K562 (cell line): ENCODE results near the gene SLC6A1. TPM values are rescaled to one million over a fixed set of nuclear protein-coding genes. Genes with fewer than 3 reads are reported as not detected.

Source experiments
- ATAC-seq: fragments of 200-7000 bp; cut with Tn5 transposase; 3 replicates; pipeline ENCODE4 v1.9.1; 2020; ENCODE audit warnings: moderate library complexity
- BruUV-seq: library from RNA; stranded (reverse); fragments of 400-500 nt; replicated peaks from 2 replicates; lab custom pipeline; 2021; lab: Mats Ljungman, UMichigan
- CTCF ChIA-PET: fragments of 300-600 bp; formaldehyde crosslinking; extraction: SDS; loops from one replicate; lab custom pipeline; 2021; ENCODE audit warnings: low intra/inter-chr PET ratio; lab: Yijun Ruan, JAX
- POLR2A ChIA-PET: fragments of 300-600, 350-650 bp; sonication (Branson Sonifier 250); formaldehyde crosslinking; extraction: SDS; loops from one replicate; lab custom pipeline; 2021; ENCODE audit warnings: antibody characterized with exemption, inconsistent platforms; lab: Yijun Ruan, JAX
- DNase-seq, 4 experiments: peaks; one replicate each; pipeline versions ENCODE4 v3.0.0 to v3.0.0-alpha.2; 2011 to 2018; ENCODE audit warnings: low spot score in 3 of 4, mixed read lengths in 3 of 4; ENCODE audit errors: extremely low read depth in 1 of 4
- FAIRE-seq: peaks from 2 replicates; lab custom pipeline; 2011; peaks lifted over from hg19 to GRCh38; lab: Jason Lieb, UNC
- H2AFZ ChIP-seq: 2 replicates; pipeline ENCODE4 v1.6.0; 2011; ENCODE audit warnings: low read depth, low read length, control low read depth, inconsistent platforms
- H3K27ac ChIP-seq: fragments of 200-600 bp; 3 replicates; pipeline ENCODE4 v1.8.0; 2011; ENCODE audit warnings: low read depth, mild to moderate bottlenecking, control low read depth, inconsistent platforms, low read length, moderate library complexity, mixed read lengths; ENCODE audit errors: extremely low read depth
- H3K27me3 ChIP-seq, 2 experiments: fragments of 300-600 bp in 1 of 2; 2 replicates in 1 of 2; 3 replicates in 1 of 2; pipeline versions ENCODE4 v1.6.0 to v1.8.0; 2011; ENCODE audit warnings: inconsistent platforms in 2 of 2, low read length in 2 of 2, mild to moderate bottlenecking in 1 of 2, mixed read lengths in 1 of 2, moderate library complexity in 1 of 2; ENCODE audit not compliant: control insufficient read depth in 2 of 2, insufficient read depth in 2 of 2
- H3K36me3 ChIP-seq: fragments of 300-600 bp; 3 replicates; pipeline ENCODE4 v1.8.0; 2011; ENCODE audit warnings: mild to moderate bottlenecking, low read length, inconsistent platforms; ENCODE audit not compliant: control insufficient read depth, insufficient read depth
- H3K4me1 ChIP-seq, 2 experiments: fragments of 200-600 bp in 1 of 2; replicated peaks in 1 of 2; 2 replicates in 1 of 2; 3 replicates in 1 of 2; pipeline versions ENCODE4 v1.5.1 to v1.8.0; 2011; ENCODE audit warnings: inconsistent platforms in 2 of 2, low read length in 2 of 2, mild to moderate bottlenecking in 1 of 2, mixed read lengths in 1 of 2, moderate library complexity in 1 of 2; ENCODE audit not compliant: control insufficient read depth in 2 of 2, insufficient read depth in 2 of 2
- H3K4me2 ChIP-seq: 2 replicates; pipeline ENCODE4 v1.6.1; 2011; ENCODE audit warnings: low read length, control low read depth, inconsistent platforms, mixed read lengths; ENCODE audit not compliant: insufficient read depth
- H3K4me3 ChIP-seq: fragments of 200-600 bp; sonication (generic), shearing (Covaris generic); 2 replicates; pipeline ENCODE4 v1.5.1; 2016; ENCODE audit warnings: control low read depth, inconsistent platforms
- H3K79me2 ChIP-seq: fragments of 200-600 bp; 3 replicates; pipeline ENCODE4 v1.8.0; 2011; ENCODE audit warnings: low read length, inconsistent platforms; ENCODE audit not compliant: control insufficient read depth, insufficient read depth
- H3K9ac ChIP-seq, 2 experiments: 2 replicates each; pipeline versions ENCODE4 v1.6.0 to v1.6.1; 2011; ENCODE audit warnings: low read depth in 2 of 2, low read length in 2 of 2, control low read depth in 1 of 2, inconsistent platforms in 1 of 2, mild to moderate bottlenecking in 1 of 2, mixed read lengths in 1 of 2; ENCODE audit not compliant: insufficient read depth in 1 of 2
- H3K9me1 ChIP-seq: one replicate; pipeline ENCODE4 v1.6.0; 2011; ENCODE audit warnings: inconsistent platforms, mild to moderate bottlenecking, low read length, moderate library complexity; ENCODE audit not compliant: control insufficient read depth, insufficient read depth
- H3K9me3 ChIP-seq: replicated peaks from 2 replicates; pipeline ENCODE4 v1.5.1; 2011; ENCODE audit warnings: low read depth, low read length, inconsistent platforms; ENCODE audit not compliant: control insufficient read depth, insufficient read depth
- H4K20me1 ChIP-seq: replicated peaks from 2 replicates; pipeline ENCODE4 v1.6.1; 2011; ENCODE audit warnings: low read length, inconsistent platforms, mixed read lengths; ENCODE audit not compliant: control insufficient read depth, insufficient read depth
- FOXJ3 ChIP-seq: sonication (generic); formaldehyde crosslinking; IDR thresholded peaks from 2 replicates; pipeline ENCODE4 v1.4.0; 2020; ENCODE audit warnings: mild to moderate bottlenecking, missing genetic modification reagents
- KLF1 ChIP-seq: fragments of 450-650 bp; IDR thresholded peaks from 2 replicates; pipeline ENCODE4 v1.6.1; 2016; ENCODE audit warnings: missing genetic modification characterization, missing compliant biosample characterization
- PPARD ChIP-seq: fragments of 250-450 bp; sonication (Bioruptor Pico); IDR thresholded peaks from 2 replicates; pipeline ENCODE4 v1.8.0; 2022; ENCODE audit warnings: inconsistent platforms, mild to moderate bottlenecking, moderate library complexity
- RBM25 ChIP-seq: fragments of 200-400 bp; formaldehyde crosslinking; IDR thresholded peaks from 2 replicates; pipeline ENCODE4 v1.6.1; 2018; ENCODE audit warnings: low read length, low read depth, moderate library complexity; ENCODE audit not compliant: severe bottlenecking
- ZFP36 ChIP-seq: fragments of 150-350 bp; IDR thresholded peaks from 2 replicates; pipeline ENCODE4 v1.6.1; 2018; ENCODE audit warnings: low read length, low read depth; ENCODE audit not compliant: partially characterized antibody
- WGBS: fragments of 100-300 bp; shearing (Covaris generic); methylation state at CpG from one replicate; pipeline ENCODE4 v1.1.6; 2016; ENCODE audit warnings: low coverage, mixed read lengths; ENCODE audit not compliant: insufficient coverage; ENCODE audit errors: missing lambda C conversion rate; 5-methylcytosine and 5-hydroxymethylcytosine counted together
- in situ Hi-C: fragments of 300-500 bp; cut with MboI; formaldehyde crosslinking; loops from 4 replicates; pipeline ENCODE4 v1.15.0; 2018; ENCODE audit warnings: inconsistent platforms, mixed read lengths
- intact Hi-C: fragments of 100-400 bp; cut with micrococcal nuclease; formaldehyde crosslinking; loops from 2 replicates; pipeline ENCODE4 v1.14.2; 2022
- polyA plus RNA-seq, 8 experiments: library from polyadenylated mRNA; depleted of rRNA in 4 of 8; stranded (reverse) in 5 of 8; unstranded in 3 of 8; fragments of >200 nt; fragmentation: Nextera tagmentation in 2 of 8; fragmentation: Illumina TruSeq in 1 of 8; extraction: Ambion mirVana in 2 of 8; extraction: Trizol in 1 of 8; gene quantifications; 2 replicates each; pipeline versions ENCODE4 v1.2.1 to v1.2.3, GENCODE V29; 2011 to 2014; ENCODE audit warnings: inconsistent platforms in 1 of 8, missing spikeins in 1 of 8
- total RNA-seq, 7 experiments: library from RNA; depleted of rRNA in 6 of 7; stranded (reverse); fragments of >200 nt in 6 of 7; fragmentation: Illumina TruSeq in 2 of 7; extraction: Trizol in 2 of 7; gene quantifications; 2 replicates each; pipeline versions ENCODE4 v1.2.1 to v1.2.3, GENCODE V29; 2011 to 2021; ENCODE audit warnings: low replicate concordance in 1 of 7
- TF ChIP-seq, protein P1 (sequence below): sonication (generic); formaldehyde crosslinking; IDR thresholded peaks from 2 replicates; pipeline ENCODE4 v1.5.0; 2020; ENCODE audit warnings: missing genetic modification reagents

The SLC6A1 gene
- total and polyA plus RNA-seq, 9 of the 15 experiments (the other 6 are each of a cell fraction or from before 2014, with no cell fraction given) = not detected

DNA sequence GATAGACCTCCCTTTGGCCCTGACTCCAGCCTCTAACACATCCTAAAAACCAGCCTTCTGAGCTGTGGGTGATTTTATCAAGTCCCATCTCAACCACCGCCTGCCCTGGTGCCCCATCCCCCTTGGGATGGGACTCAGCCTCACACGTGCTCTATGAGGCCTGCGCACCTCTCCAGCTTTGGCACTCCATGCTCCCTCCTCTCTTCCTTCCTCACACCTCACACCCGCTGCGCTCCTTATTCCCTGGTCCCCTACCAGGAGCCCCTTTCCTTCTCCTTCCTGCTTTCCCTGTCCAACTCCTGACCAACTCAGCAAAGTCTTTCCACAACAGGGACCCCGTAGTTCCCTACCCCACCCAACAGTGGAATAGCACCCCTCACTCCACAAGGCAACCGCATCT is 18.4 kb upstream of the SLC6A1 start:
- Histone ChIP-seq H3K9me3 (no peaks in the 10 kb centered on the region), H3K4me3 (no peak overlapping the region), H3K9me1 (no peaks in the 10 kb centered on the region), H3K4me2 (no peak overlapping the region), H3K27ac (no peak overlapping the region), H3K4me1 (no peaks in the 10 kb centered on the region), H4K20me1 (peaks cover 3% of the 10 kb centered on the region; the same call in 1 of the 2 replicates), H3K36me3 (no peaks in the 10 kb centered on the region), H2AFZ (no peak overlapping the region), H3K9ac (no peak overlapping the region), H3K79me2 (no peaks in the 10 kb centered on the region), H3K27me3 (peaks cover 0 to 20% of the 10 kb centered on the region in 2 experiments; a peak in 1 of 5 replicates)
- ATAC-seq = no peak
- TF ChIP-seq KLF1 = no peak
- TF ChIP-seq, protein P1, sequence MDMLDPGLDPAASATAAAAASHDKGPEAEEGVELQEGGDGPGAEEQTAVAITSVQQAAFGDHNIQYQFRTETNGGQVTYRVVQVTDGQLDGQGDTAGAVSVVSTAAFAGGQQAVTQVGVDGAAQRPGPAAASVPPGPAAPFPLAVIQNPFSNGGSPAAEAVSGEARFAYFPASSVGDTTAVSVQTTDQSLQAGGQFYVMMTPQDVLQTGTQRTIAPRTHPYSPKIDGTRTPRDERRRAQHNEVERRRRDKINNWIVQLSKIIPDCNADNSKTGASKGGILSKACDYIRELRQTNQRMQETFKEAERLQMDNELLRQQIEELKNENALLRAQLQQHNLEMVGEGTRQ = no peak
- no peak for TF ChIP-seq PPARD
- ChIA-PET POLR2A (interaction anchor here (0.7 kb wide), 1 partner anchor 567 kb away, joined by 3 read pairs; no protein-coding TSS in a partner anchor), CTCF (no interaction called here)
- intact Hi-C loops = no loop called here
- no peak for DNase-seq
- BruUV-seq = no TSS peak
- no peak for FAIRE-seq
- 2% methylated on average over 7 of the region's 7 CpGs for WGBS
- in situ Hi-C loops = no loop called here

DNA sequence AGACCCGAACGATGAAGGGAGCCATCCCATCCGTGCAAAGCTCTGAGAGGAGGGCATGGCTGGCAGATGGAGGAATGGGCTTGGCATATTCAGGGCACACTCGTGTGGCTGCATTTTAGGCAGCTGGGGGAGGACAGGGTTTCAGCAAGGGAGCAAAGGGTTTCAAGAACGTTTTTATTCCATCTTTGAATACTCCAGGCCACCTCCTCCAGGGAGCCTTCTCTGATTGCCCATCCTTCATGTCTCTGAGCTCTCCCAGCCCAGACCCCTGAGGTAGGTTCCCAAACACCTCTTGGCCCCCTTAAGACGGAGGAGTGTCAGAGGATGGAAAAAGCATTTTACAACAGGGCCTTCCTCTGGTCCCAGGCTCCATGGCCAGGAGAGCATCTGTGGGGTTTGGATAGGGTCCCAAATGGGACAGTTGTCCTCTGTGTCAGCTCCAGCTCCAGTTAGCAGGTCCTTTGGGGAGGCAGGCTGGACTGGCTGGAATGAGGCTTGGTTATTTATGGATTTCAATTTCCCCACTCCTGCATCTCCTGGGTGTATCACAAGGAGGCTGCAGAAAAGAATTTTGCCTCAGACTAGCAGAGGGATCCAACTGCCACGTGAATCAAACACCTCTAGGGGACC is 17.7 kb upstream of the SLC6A1 start:
- peak; percentile 86 for TF ChIP-seq ZFP36
- TF ChIP-seq FOXJ3 (CRISPR knock-in tag) = no peak
- TF ChIP-seq RBM25 = peak; percentile 62
- TF ChIP-seq, all 486 proteins: peak for 2
- intact Hi-C loops (no loop called here), in situ Hi-C loops (no loop called here)
- Histone ChIP-seq H3K9me3 (no peaks in the 10 kb centered on the region), H3K4me1 (no peaks in the 10 kb centered on the region), H3K9me1 (no peaks in the 10 kb centered on the region), H2AFZ (no peak overlapping the region), H3K9ac (no peak overlapping the region), H3K4me2 (no peak overlapping the region), H3K36me3 (no peaks in the 10 kb centered on the region), H3K27ac (no peak overlapping the region), H3K27me3 (peaks cover 0 to 20% of the 10 kb centered on the region in 2 experiments; a peak in 1 of 5 replicates), H3K4me3 (no peak overlapping the region), H3K79me2 (no peaks in the 10 kb centered on the region), H4K20me1 (peaks cover 3% of the 10 kb centered on the region; the same call in 1 of the 2 replicates)
- DNase-seq (no peak), ATAC-seq (no peak), FAIRE-seq (no peak)
- WGBS = 2% methylated on average over 7 of the region's 7 CpGs
- ChIA-PET POLR2A (interaction anchor here (0.7 kb wide), 1 partner anchor 568 kb away, joined by 3 read pairs; no protein-coding TSS in a partner anchor), CTCF (no interaction called here)
- no TSS peak for BruUV-seq
